ENCODE data around the gene OR2G6. TPM values are rescaled to one million over a fixed set of nuclear protein-coding genes. Genes with fewer than 3 reads are reported as not detected.
"Not testable (repeated sequence)": the region's sequence is repeated elsewhere in the genome, so short reads cannot be mapped to it uniquely, and the experiment has no call there.

OR2G6 gene
- total RNA-seq, 3 donors from 2014 or later = not detected

GRCh38 chr1:248521856-248522255 is 14.0 kb downstream of the OR2G6 start:
- peaks cover 0 to 14% of the 10 kb centered on the region in 2 donors for H3K9me3 ChIP-seq
- no peaks in the 10 kb centered on the region for H3K36me3 ChIP-seq
- H3K4me1 ChIP-seq = no peaks in the 10 kb centered on the region
- no peak overlapping the region for H3K27ac ChIP-seq
- no peaks in the 10 kb centered on the region for H3K27me3 ChIP-seq
- no peak for DNase-seq (ENCODE audit: low spot score in 2 of 2)
- intact Hi-C loops (cut with DNase I; ENCODE audit: low total_unique reads) = no loop called here
- no peak overlapping the region for H3K4me3 ChIP-seq
- TF ChIP-seq, protein P1, sequence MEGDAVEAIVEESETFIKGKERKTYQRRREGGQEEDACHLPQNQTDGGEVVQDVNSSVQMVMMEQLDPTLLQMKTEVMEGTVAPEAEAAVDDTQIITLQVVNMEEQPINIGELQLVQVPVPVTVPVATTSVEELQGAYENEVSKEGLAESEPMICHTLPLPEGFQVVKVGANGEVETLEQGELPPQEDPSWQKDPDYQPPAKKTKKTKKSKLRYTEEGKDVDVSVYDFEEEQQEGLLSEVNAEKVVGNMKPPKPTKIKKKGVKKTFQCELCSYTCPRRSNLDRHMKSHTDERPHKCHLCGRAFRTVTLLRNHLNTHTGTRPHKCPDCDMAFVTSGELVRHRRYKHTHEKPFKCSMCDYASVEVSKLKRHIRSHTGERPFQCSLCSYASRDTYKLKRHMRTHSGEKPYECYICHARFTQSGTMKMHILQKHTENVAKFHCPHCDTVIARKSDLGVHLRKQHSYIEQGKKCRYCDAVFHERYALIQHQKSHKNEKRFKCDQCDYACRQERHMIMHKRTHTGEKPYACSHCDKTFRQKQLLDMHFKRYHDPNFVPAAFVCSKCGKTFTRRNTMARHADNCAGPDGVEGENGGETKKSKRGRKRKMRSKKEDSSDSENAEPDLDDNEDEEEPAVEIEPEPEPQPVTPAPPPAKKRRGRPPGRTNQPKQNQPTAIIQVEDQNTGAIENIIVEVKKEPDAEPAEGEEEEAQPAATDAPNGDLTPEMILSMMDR (IDR thresholded peaks at IDR 0.05) = no peak
- no peak for TF ChIP-seq POLR2AphosphoS5 (IDR thresholded peaks at IDR 0.05)
- no peak for TF ChIP-seq POLR2A (IDR thresholded peaks at IDR 0.05)

DNA sequence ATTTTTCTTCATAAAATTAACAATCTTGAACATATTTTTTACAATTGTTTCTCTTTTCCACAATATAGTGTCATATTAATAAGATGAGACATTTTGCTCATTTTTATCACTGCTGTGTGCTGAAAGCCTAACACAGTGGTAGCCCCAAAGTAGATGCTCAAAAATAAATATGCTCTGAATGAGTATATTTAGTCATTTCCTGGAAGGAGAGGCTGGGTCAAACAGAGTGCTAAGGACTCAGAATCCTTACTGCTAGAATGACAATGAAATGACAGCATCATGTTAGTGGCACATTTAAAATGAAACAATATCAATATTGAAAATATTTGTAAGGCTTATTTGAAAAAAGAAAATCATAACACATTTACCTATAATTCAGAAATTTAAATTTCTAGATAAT is 29.6 kb downstream of the OR2G6 start:
- H3K9me3 ChIP-seq; DNase-seq (ENCODE audit: low spot score in 2 of 2); H3K4me1 ChIP-seq; H3K4me3 ChIP-seq; H3K27me3 ChIP-seq; H3K36me3 ChIP-seq; H3K27ac ChIP-seq; intact Hi-C loops (cut with DNase I; ENCODE audit: low total_unique reads): not testable (repeated sequence)

DNA sequence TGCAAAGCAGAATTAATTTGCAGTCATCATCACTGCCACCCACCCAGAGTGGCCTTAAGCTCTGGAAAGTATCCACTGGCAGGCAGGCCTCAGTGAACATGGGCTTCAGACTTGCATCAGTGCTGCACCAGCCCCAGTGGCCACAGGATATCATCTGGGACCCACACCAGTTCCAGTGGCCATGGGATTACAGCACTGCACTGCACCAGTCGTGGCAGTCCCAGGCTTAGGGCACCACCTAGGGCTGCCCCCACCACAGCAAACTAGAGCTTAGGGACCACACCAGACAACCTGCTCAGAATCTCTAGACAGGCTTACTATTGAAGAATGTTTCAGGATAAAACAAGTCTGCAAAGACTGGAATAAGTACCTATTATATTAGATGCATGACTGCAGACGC is 39.5 kb downstream of the OR2G6 start:
- H3K9me3 ChIP-seq; H3K27me3 ChIP-seq; DNase-seq (ENCODE audit: low spot score in 2 of 2); H3K36me3 ChIP-seq; intact Hi-C loops (cut with DNase I; ENCODE audit: low total_unique reads); H3K27ac ChIP-seq; H3K4me1 ChIP-seq; H3K4me3 ChIP-seq: not testable (repeated sequence)

GRCh38 chr1:248551027-248551426 is 43.2 kb downstream of the OR2G6 start:
- H3K36me3 ChIP-seq; H3K9me3 ChIP-seq; H3K4me3 ChIP-seq; H3K27ac ChIP-seq; H3K27me3 ChIP-seq; H3K4me1 ChIP-seq; DNase-seq (ENCODE audit: low spot score in 2 of 2); intact Hi-C loops (cut with DNase I; ENCODE audit: low total_unique reads): not testable (repeated sequence)

DNA sequence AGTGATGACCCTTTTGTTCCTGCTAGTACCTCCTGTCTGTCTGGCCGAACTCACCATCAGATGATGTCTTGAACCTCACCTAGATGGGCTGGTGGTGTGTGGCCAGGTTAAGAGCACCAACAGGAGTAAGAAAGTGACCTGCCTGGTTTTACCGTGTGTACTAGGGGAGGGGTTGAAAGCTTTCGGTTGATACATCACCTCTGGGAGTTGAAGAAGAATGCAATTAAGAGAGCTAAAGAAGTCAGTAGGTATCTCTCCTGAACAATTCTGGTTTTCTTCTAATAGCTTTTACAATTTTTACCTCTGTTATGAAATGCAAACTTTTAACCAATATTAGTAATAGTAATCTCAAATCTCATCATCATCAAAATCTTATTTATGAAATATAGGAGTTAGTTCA is 54.8 kb downstream of the OR2G6 start, which contains the start of gene OR2T29:
Gene OR2T29, minus strand, starts transcription at position 101 of the 400 bp plus-strand sequence. CDS start 3,281 bp downstream, outside the sequence.
- H3K4me1 ChIP-seq; H3K27me3 ChIP-seq; H3K27ac ChIP-seq; H3K9me3 ChIP-seq; DNase-seq (ENCODE audit: low spot score in 2 of 2); intact Hi-C loops (cut with DNase I; ENCODE audit: low total_unique reads); H3K36me3 ChIP-seq; H3K4me3 ChIP-seq: not testable (repeated sequence)

DNA sequence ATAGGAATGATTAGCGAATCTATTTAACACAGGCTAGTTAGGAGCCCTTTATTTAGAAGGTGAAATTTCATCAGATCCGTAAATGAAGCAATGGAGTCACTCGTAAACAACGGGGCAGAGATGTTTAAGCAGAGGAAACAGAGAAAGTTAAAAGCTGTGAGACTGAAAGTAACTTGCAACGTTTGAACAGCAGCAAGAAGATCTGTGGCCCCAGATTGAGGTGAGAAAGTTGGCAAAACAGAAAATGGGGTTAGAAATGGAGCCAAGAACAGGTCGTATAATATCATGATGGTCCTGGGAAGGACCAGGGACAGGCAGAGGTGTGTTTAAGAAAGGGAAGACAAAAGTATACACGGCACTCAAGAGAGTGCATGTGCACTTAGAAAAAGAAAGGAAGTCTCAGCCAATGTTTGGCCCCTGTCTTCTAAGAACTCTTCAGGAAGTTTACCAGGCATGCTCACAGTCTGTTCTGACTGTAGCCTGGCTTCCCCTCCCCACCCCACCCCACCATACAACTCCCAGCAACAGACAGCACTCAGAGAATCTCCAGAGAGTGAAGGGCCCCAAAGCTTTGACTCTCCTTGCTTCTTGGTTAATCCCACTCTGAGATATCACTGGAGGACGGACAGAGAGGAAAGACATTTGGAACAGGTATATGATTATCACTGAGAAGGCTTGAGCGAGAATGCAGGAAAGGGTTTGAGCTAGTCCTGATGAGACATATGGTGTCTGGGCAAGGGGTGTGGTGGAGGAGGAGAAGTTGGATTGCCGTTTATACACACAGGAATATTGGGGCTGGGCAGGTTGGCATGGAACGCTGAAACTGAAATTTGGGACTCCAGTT is 57.9 kb downstream of the OR2G6 start:
- DNase-seq (ENCODE audit: low spot score in 2 of 2); H3K27me3 ChIP-seq; H3K4me3 ChIP-seq; H3K4me1 ChIP-seq; H3K27ac ChIP-seq; intact Hi-C loops (cut with DNase I; ENCODE audit: low total_unique reads); H3K9me3 ChIP-seq; H3K36me3 ChIP-seq: not testable (repeated sequence)

DNA sequence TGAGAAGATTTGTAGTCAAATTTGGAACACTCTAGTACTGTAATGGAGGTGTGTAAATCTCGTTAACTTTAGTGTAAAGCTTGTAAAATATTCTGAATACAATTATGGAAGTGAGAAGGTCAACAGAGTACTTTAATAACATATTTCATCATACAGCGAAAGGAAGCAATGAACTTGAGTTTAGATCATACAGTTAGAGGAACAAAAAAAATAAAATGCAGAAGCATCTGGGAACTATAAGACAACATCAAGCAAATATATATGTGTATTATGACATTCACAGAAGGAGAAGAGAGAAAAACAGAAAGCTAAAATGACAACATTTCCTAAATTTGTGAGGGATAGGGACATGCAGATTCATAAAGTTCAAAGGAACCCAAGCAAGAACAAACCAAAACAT is 61.2 kb downstream of the OR2G6 start:
- DNase-seq (ENCODE audit: low spot score in 2 of 2); H3K4me1 ChIP-seq; intact Hi-C loops (cut with DNase I; ENCODE audit: low total_unique reads); H3K27me3 ChIP-seq; H3K36me3 ChIP-seq; H3K9me3 ChIP-seq; H3K4me3 ChIP-seq; H3K27ac ChIP-seq: not testable (repeated sequence)

DNA sequence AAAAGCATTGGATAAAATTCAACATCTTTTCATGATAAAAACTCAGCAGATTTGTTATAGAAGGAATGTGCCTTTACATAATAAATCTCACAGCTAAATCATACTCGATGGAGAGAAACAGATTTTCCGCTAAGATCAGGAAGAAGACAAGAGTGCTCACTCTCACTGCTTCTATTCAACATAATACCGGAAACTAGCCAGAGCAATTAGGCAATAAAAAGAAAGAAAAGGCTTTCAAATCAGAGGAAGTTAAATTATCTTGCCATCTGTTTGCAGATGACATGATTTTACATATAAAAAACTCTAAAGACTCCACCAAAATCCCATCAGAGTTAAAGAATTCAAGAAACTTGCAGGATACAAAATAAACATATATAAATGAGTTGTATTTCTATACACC is 62.9 kb downstream of the OR2G6 start:
- DNase-seq (ENCODE audit: low spot score in 2 of 2); H3K9me3 ChIP-seq; H3K4me3 ChIP-seq; H3K27ac ChIP-seq; intact Hi-C loops (cut with DNase I; ENCODE audit: low total_unique reads); H3K36me3 ChIP-seq; H3K4me1 ChIP-seq; H3K27me3 ChIP-seq: not testable (repeated sequence)

- H3K36me3 ChIP-seq; intact Hi-C loops (cut with DNase I; ENCODE audit: low total_unique reads); H3K27ac ChIP-seq; H3K27me3 ChIP-seq; H3K4me3 ChIP-seq; DNase-seq (ENCODE audit: low spot score in 2 of 2); H3K9me3 ChIP-seq; H3K4me1 ChIP-seq: not testable (repeated sequence)
Measured at GRCh38 chr1:248572049-248572448, 64.2 kb downstream of the OR2G6 start.

- H3K4me3 ChIP-seq; H3K4me1 ChIP-seq; H3K27me3 ChIP-seq; H3K27ac ChIP-seq; DNase-seq (ENCODE audit: low spot score in 2 of 2); H3K36me3 ChIP-seq; intact Hi-C loops (cut with DNase I; ENCODE audit: low total_unique reads); H3K9me3 ChIP-seq: not testable (repeated sequence)
Measured at GRCh38 chr1:248573856-248574255, 66.0 kb downstream of the OR2G6 start.

GRCh38 chr1:248574657-248575056 is 66.8 kb downstream of the OR2G6 start, which contains the start of gene OR2T34:
Gene OR2T34, minus strand, starts transcription at chr1:248574757. Its CDS starts 0 bp downstream, at chr1:248574757.
- H3K36me3 ChIP-seq; H3K27me3 ChIP-seq; H3K9me3 ChIP-seq; intact Hi-C loops (cut with DNase I; ENCODE audit: low total_unique reads); DNase-seq (ENCODE audit: low spot score in 2 of 2); H3K27ac ChIP-seq; H3K4me1 ChIP-seq; H3K4me3 ChIP-seq: not testable (repeated sequence)
